Measurements from ENCODE around the gene PP2D1. TPM values are rescaled to one million over a fixed set of nuclear protein-coding genes. Genes with fewer than 3 reads are reported as not detected.

Gene PP2D1, protein sequence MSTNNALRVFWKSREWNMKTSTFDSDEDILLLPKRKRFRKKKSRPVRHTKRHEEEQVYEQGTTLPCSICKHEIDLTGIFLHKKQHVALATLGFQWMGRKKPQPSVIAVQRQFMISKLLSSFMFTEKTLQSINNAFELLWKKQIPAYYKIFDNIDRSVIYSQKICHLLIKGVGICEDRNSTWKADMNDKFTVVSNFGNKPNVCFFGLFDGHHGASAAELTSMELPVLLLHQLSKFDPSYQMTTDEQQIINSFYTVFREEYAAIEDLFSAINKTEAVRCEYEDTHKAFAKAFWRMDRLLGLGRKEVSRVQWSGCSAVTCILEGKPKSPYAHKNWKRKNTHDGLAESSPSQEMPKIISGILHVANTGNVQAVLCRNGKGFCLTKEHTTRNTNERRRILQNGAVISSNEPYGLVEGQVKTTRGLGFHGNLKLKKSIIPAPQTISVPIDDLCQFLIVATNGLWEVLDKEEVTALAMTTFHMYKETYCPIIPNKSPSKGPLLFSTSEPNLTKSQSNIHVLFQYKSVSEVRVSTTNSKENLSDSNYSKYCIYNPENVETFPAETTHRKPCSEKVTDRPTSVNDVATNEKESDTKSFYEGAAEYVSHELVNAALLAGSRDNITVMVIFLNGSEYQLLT
- not detected in 2 replicates for total RNA-seq

DNA sequence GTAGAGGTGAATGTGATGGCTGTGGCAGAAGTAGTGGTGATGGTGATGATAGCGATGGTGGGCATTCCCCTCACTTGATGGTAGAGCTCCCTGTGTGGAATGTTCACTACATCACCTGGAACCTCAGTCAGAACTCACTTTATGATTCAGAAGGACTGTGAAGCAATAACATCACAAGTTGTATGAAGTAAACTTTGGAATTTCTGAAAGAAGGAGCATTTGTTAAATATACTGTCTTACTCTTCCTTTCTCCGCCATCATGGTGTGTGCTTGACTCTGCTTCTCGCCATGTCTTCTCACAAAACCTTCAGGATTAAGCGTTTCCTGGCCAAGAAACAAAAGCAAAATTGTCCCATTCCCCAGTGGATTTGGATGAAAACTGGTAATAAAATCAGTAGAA lies at the start of gene PP2D1:
TSS of gene PP2D1 (minus strand) at position 101 of the 400 bp plus-strand sequence. CDS start 192 bp downstream, outside the sequence.

DNA sequence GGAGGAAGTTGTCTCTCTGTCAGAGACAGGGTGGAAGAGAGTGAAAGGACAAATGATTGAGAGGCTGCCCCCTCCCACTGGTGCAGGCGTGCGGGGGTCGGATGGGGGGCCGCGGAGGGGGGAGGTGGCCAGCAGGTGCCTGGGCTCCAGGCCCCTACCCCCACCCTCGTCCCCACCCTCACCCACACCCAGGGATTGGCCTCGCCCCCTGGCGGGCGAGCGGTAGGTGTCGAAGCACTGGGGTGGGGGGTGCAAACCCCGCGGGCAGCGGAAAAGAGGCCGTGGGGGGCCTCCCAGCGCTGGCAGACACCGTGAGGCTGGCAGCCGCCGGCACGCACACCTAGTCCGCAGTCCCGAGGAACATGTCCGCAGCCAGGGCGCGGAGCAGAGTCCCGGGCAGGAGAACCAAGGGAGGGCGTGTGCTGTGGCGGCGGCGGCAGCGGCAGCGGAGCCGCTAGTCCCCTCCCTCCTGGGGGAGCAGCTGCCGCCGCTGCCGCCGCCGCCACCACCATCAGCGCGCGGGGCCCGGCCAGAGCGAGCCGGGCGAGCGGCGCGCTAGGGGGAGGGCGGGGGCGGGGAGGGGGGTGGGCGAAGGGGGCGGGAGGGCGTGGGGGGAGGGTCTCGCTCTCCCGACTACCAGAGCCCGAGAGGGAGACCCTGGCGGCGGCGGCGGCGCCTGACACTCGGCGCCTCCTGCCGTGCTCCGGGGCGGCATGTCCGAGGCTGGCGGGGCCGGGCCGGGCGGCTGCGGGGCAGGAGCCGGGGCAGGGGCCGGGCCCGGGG lies 27.9 kb upstream of the PP2D1 start, which contains the start of gene KAT2B:
TSS of gene KAT2B (plus strand) at position 682 of the 783 bp plus-strand sequence. CDS start at position 714, 32 bp downstream.

DNA sequence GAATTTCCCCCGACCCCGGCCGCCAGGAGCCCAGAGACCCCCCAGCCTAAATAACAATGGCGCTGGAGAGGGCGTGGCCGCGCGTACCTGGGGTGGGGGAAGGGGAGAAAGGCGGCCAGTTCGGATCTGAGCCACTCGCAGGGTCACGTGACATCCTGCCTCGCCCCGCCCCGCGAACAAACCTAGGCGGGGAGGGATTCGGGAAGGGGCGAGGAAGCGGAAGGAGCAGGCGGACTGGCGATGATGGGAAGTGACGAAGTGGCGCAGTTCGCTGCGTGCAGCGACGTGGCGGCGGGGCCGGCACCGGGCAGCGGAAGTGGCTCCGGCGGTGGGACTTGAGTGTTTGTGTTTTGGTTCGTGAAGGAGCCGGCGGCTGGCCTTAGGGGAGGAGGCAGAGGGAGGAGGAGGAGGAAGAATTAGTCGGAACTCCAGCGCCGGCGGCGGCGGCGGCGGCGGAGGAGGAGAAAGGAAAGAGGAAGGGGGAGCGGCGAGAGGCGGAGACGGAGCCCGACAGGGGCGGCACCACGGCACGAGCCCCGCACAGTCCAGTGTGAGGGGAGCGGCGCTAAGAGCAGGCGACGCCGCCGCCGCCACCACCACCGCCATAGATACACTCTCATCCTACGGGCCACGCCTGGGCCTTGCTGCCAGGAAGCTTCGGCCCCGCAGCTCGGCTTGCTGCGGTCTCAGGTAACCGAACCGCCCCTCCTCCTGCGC lies 65.1 kb downstream of the PP2D1 start, which contains the start of gene RAB5A:
TSS of gene RAB5A (plus strand) at position 266 of the 717 bp plus-strand sequence. CDS start 3,802 bp downstream, outside the sequence.

Small RNA genes lying within 50 kb of the gene (small RNA-seq; reads per million reads assigned to genes)
- gene RNU4-85P (ENCODE audit: low replicate concordance) (not detected), gene RPL39P18 (ENCODE audit: low replicate concordance) (not detected)

Other genes starting within 250 kb of the PP2D1 start
- gene EFHB, start 78.0 kb downstream of the PP2D1 start, total RNA-seq: not detected in 2 replicates
- gene RAB5A, start 65.2 kb downstream of the PP2D1 start, total RNA-seq: 77.0 and 87.8 TPM in 2 replicates
- 3.7 and 8.6 TPM in 2 replicates for gene KAT2B, start 28.2 kb upstream of the PP2D1 start, total RNA-seq
- 0.44 and 15.5 TPM in 2 replicates for gene SGO1, start 173.9 kb upstream of the PP2D1 start, total RNA-seq

Data from placental pericyte (primary cell).